ENCODE measurements around the gene ZBTB12. TPM values are rescaled to one million over a fixed set of nuclear protein-coding genes. Genes with fewer than 3 reads are reported as not detected.

Gene ZBTB12
- total and polyA plus RNA-seq, 2 of the 4 experiments (the other 2 are of a cell fraction): 2.0 to 8.5 TPM

GRCh38 chr6:31908791-31909190 is 6.9 kb upstream of the ZBTB12 start:
- Histone ChIP-seq H3K79me1 (ENCODE audit: low read depth in 1 of 2, low read length in 2 of 2) (no peaks in the 10 kb centered on the region), H4K91ac (ENCODE audit: insufficient read depth, low read depth, low read length) (no peak overlapping the region), H3K27ac (ENCODE audit: insufficient read depth, low read length) (no peak overlapping the region), H2AK5ac (ENCODE audit: low read depth, low read length) (no peak overlapping the region), H4K20me1 (ENCODE audit: insufficient read depth, low read length) (no peaks in the 10 kb centered on the region), H2AK9ac (replicated peaks; ENCODE audit: low read depth, low read length, poor library complexity) (no peak overlapping the region), H2AFZ (replicated peaks; ENCODE audit: low read length, poor library complexity) (no peak overlapping the region), H2BK20ac (ENCODE audit: low read depth, low read length) (no peak overlapping the region), H3K23ac (ENCODE audit: low read depth, low read length) (peak overlapping the region; percentile 1; the same call in 1 of the 2 replicates), H3K18ac (ENCODE audit: low read depth, low read length) (no peak overlapping the region), H3K9ac (ENCODE audit: low read depth, low read length) (no peak overlapping the region), H3K9me3 (ENCODE audit: control insufficient read depth, insufficient read depth, low read length) (no peaks in the 10 kb centered on the region), H3K4me2 (ENCODE audit: low read depth, low read length) (peak overlapping the region; percentile 86), H3K4me1 (ENCODE audit: control insufficient read depth, insufficient read depth, low read length) (peaks cover 7% of the 10 kb centered on the region), H3K4ac (ENCODE audit: low read depth, low read length) (no peak overlapping the region; the same call in 1 of the 2 replicates), H2BK15ac (ENCODE audit: low read depth, low read length) (no peak overlapping the region), H2BK5ac (ENCODE audit: low read depth, low read length, poor library complexity, severe bottlenecking) (peak overlapping the region; percentile 48), H3K9me1 (ENCODE audit: insufficient read depth, low read length) (peaks cover 12% of the 10 kb centered on the region; the same call in 1 of the 2 replicates), H3K27me3 (ENCODE audit: control insufficient read depth, insufficient read depth, low read length) (no peaks in the 10 kb centered on the region), H4K5ac (ENCODE audit: low read depth, low read length) (no peak overlapping the region), H3K4me3 (ENCODE audit: insufficient read depth, low read depth, low read length) (no peak overlapping the region), H2BK120ac (ENCODE audit: low read depth, low read length) (no peak overlapping the region), H4K8ac (ENCODE audit: low read depth in 2 of 2, low read length in 2 of 2) (no peak overlapping the region), H3K14ac (replicated peaks; ENCODE audit: low read depth, low read length) (no peak overlapping the region), H3K36me3 (ENCODE audit: control insufficient read depth, insufficient read depth, low read length) (no peaks in the 10 kb centered on the region), H3K56ac (ENCODE audit: extremely low read depth, insufficient read depth, low read length) (no peak overlapping the region)
- intact Hi-C loops (cut with micrococcal nuclease): no loop called here
- no peak for TF ChIP-seq SMC3 (IDR thresholded peaks at IDR 0.05; ENCODE audit: low read depth, low read length)
- no peak for TF ChIP-seq POLR2A (IDR thresholded peaks at IDR 0.05; ENCODE audit: low read depth, low read length)
- TF ChIP-seq ELK1 (IDR thresholded peaks at IDR 0.05; ENCODE audit: borderline replicate concordance, low read depth, low read length): no peak
- TF ChIP-seq CHD1 (IDR thresholded peaks at IDR 0.05; ENCODE audit: low read depth, low read length): no peak
- no peak for TF ChIP-seq RFX5 (IDR thresholded peaks at IDR 0.05; ENCODE audit: low read depth, low read length)
- TF ChIP-seq RAD21 (IDR thresholded peaks at IDR 0.05; ENCODE audit: low read length): no peak
- no peak for TF ChIP-seq CTCF (conservative IDR thresholded peaks at IDR 0.05; ENCODE audit: low read depth, low read length)
- no peak for TF ChIP-seq MXI1 (IDR thresholded peaks at IDR 0.05; ENCODE audit: borderline replicate concordance, low read depth, low read length)
- no peak; the same call in 1 of the 2 replicates for TF ChIP-seq FOS (IDR thresholded peaks at IDR 0.05; ENCODE audit: low read depth, low read length)
- no peak for TF ChIP-seq MAZ (IDR thresholded peaks at IDR 0.05; ENCODE audit: borderline replicate concordance, low read depth, low read length)
- no peak for TF ChIP-seq BHLHE40 (IDR thresholded peaks at IDR 0.05; ENCODE audit: low read depth, low read length)
- TF ChIP-seq CEBPB (IDR thresholded peaks at IDR 0.05; ENCODE audit: low read depth, low read length): no peak
- no peak for TF ChIP-seq USF2 (IDR thresholded peaks at IDR 0.05; ENCODE audit: low read depth, low read length)
- no peak for TF ChIP-seq RCOR1 (IDR thresholded peaks at IDR 0.05; ENCODE audit: insufficient replicate concordance, low read length)
- DNase-seq: peak; percentile 90
- POLR2A ChIA-PET (ENCODE audit: unreplicated experiment): no interaction called here
- CTCF ChIA-PET: no interaction called here
- dilution Hi-C loops (cut with HindIII; ENCODE audit: low sequenced_read_pairs, unreplicated experiment): no loop called here
- WGBS, 2 experiments (ENCODE audit: extremely low coverage in 2 of 2, insufficient read length in 1 of 2): 0% methylated on average over 1 of the region's 4 CpGs; no CpG with 5 or more reads in 1 of the 2 experiments
- in situ Hi-C loops (cut with MboI; ENCODE audit: low sequenced_read_pairs): no loop called here
- BruUV-seq (replicated peaks): no TSS peak
- peak; percentile 56 for ATAC-seq (ENCODE audit: low read depth)

All from IMR-90 (cell line).